ENCODE data around the gene ACTN3.
"Not testable (repeated sequence)": the region's sequence is repeated elsewhere in the genome, so short reads cannot be mapped to it uniquely, and the experiment has no call there.

ACTN3 gene

GRCh38 chr11:66603072-66603471 lies 56.4 kb downstream of the ACTN3 start:
- no peak for DNase-seq

DNA sequence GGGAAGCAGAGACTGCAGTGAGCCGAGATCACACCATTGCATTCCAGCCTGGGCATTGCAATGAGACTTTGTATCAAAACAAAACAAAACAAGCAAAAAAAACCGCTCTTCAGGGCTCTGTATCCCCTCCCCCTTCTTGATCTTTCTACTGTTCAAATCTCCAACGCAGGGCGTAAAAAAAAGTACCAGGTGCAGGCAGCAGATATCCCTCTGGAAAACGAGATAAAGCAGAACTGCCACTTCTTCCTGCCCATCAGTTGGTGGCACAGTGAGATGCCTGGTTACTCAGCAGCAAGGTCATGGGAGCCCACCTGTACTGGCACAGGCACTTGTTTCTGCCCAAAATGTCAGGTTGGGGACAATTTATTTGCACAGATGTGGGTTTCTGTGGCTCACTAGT lies 57.5 kb downstream of the ACTN3 start:
- DNase-seq, result no peak

DNA sequence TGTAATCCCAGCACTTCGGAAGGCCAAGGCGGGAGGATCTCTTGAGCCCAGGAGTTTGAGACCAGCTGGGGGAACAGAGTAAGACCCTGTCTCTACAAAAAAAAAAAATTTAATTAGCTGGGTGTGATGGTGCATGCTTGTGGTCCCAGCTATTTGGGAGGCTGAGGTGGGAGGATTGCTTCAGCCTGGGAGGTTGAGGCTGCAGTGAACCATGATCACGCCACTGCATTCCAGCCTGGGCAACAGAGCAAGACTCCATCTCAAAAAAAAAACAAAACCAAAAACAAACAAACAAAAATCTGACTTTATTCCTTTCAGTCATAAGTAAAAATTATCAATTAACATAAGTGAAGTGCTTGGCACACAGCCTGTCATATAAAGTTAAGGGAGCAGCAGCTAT lies 59.9 kb downstream of the ACTN3 start:
- not testable (repeated sequence) for DNase-seq

- no peak for DNase-seq
Observed at GRCh38 chr11:66607126-66607834, 60.6 kb downstream of the ACTN3 start.

DNA sequence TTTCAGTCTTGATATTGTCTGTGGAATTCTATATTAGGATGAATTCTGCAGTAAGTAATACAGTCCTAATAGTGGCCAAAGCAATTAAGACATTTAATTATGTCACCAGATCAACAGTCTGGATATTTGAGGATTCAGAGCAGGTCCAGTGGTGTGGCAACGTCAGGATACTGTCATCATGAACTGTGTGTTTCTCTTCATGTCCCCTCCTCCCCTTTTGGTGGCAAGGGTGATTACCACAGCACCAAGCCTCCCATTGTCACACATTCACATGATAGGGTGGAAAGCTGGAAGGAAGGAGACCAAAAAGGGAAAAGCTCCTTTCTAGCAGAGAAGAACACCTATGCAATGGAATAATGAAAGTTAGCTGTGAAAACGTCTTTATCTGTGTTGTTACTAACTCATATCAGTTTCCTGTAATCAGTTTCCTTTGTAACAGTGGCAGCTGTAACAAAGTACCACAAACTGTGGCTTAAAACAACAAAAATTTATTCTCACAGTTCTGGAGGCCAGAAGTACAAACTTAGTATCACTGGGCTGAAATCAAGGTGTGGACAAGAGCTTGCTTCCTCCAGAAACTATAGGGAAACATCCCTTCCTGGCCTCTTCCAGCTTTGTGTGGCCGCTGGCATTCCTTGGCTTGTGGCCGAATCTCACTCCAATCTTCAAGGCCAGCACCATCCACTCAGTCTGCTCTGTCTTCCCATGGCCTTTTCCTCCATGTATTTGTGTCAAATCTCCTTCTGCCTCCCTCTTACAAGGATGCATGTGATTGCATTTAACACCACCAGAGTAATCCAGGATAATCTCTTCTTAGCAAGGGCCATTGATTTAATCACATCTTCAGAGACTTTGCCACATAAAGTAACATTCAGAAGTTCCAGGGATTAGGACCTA lies 63.3 kb downstream of the ACTN3 start:
- no peak for DNase-seq

DNA sequence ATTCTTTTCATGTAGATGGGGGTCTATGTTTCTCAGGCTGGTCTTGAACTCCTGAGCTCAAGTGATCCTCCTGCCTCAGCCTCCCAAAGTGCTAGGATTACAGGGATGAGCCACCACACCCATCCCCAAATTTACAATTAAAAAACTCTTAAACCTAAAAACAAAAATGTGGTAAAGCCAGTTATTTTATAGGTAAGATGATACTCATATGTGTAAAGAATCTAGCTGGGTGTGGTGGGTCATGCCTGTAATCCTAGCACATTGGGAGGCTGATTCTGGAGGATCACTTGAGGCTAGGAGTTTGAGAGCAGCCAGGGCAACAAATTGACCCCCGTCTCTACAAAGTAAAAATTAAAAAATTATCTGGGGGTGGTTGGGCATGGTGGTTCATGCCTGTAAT lies 65.8 kb downstream of the ACTN3 start:
- no peak for DNase-seq
